HG03342 (cell line): ENCODE data around the gene NUB1.
A peak's percentile ranks its signal among the peaks of the same experiment; 100 is the strongest.

ENCODE experiments used
- ATAC-seq: cut with Tn5 transposase; IDR thresholded peaks from one replicate; pipeline ENCODE4 v1.9.1; 2021; ENCODE audit warnings: mild to moderate bottlenecking, moderate library complexity; ENCODE audit not compliant: unreplicated experiment

The NUB1 gene

GRCh38 chr7:151402029-151402835 lies 60.6 kb downstream of the NUB1 start:
- no peak for ATAC-seq

DNA sequence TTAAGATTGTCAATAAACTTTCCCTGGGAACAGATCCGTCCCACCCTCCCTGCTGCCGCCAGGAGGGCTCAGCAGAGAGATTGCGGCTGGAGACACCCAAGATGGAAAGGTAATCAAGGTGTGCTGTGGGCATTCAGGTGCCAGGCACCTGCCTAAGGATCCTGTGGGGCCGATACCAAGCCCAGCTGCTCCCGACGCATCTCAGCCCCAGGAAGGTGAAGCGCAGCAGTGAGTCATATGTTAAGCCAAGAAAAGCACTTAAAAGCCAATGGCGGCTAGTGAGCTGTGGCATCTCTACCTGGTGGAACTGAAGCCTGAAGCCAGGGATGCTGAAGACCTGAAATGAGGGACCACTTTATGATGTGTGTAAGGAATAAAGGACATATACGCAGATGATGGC lies 62.2 kb downstream of the NUB1 start:
- no peak for ATAC-seq

- ATAC-seq, result no peak
These were observed 62.8 kb downstream of the NUB1 start for GRCh38 chr7:151404216-151405011.

DNA sequence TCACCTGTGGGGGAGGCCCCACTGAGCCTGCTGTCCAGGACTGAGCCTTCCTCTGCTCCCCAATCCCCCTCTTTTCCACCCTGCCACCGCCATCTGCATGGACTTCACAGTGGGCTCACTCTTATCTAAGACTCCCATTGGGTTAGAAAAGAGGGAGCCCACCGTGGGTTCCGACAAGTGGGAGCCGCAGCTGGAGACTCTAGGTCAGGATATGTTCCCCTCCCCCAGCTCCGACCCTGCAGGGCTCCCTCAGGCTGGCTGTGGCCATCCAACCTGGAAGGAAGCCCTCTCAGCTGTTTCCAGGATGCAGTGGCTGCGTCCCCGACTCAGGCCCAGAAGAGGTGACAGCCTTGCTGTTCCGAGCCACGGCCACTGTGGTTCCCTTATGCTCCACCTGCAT lies 63.4 kb downstream of the NUB1 start:
- no peak for ATAC-seq

- no peak for ATAC-seq
These were observed 64.0 kb downstream of the NUB1 start for GRCh38 chr7:151405588-151405987.

GRCh38 chr7:151406051-151406875 lies 64.7 kb downstream of the NUB1 start:
- ATAC-seq, result no peak

- ATAC-seq, result no peak
These were observed 65.4 kb downstream of the NUB1 start for GRCh38 chr7:151406886-151407583.

DNA sequence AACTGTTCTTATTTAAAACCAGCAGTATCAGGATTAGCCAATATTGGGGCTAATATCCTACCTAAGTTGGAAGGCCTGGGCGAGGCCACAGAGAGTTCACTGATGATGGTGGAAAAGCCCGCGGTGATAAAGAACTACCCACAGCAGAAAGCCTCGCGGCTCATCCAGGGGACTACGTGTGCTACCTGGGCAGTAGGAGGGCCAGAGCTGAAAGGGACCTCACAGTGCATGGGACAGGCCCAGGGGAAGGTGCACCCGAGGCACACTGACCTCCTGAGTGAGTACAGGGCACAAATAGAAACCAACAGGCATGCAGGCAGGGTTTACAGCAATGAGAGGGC lies 66.9 kb downstream of the NUB1 start:
- ATAC-seq, result no peak

- peak; percentile 77 for ATAC-seq
These were observed 67.4 kb downstream of the NUB1 start for GRCh38 chr7:151408839-151409666.

- no peak for ATAC-seq
These were observed 68.2 kb downstream of the NUB1 start, which contains the start of gene WDR86 for GRCh38 chr7:151409667-151410404. Gene WDR86 (minus strand): TSS chr7:151410038. CDS start chr7:151409589, 449 bp downstream.

DNA sequence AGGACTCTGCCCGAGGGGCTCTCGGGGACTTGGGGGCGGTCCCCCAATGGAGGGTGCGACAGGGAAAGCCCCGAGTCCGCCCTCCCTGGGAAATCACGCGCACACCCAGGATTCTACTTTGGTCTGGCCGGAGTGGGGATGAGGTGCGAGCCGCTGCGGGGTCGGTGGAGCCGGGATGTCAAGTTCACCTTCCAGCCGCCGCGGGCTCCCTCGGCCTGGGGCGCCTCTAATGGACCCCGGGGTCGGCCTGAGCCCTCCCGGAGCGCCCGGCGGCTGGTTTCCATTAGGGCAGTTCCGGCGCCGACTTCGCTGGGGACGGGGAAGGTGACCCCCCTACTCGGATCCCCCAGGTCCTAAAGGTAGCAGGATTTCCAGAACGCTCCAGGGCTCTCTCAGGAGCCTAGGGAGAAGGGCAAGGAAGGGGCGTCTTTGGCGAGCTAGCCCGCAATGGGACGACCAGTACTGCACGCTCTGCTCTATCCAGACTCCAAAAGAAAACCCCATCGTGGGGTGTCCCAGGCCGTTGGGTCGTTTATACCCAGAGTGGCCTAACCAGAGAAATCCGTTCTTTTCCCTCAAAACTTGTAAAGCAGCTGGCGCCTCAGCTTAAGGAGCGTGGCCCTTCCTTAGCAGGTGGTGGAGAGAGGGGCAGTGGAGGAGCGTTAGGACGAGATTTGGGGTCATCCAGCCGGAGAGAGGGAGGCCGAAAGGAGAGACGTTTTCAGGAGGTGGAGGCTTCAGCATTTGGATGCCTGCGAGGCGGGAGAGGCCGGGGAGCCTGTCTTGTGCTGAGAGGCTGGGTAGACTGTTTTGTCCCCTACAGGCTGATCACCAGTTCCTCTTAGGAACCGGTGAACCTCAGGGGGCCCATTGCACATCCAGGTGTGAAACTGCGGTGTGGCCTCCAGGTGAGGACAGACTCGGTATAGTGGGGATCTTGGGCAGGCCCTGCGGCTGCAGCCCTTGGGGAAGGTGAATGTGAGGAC lies 69.1 kb downstream of the NUB1 start:
- ATAC-seq, result no peak

DNA sequence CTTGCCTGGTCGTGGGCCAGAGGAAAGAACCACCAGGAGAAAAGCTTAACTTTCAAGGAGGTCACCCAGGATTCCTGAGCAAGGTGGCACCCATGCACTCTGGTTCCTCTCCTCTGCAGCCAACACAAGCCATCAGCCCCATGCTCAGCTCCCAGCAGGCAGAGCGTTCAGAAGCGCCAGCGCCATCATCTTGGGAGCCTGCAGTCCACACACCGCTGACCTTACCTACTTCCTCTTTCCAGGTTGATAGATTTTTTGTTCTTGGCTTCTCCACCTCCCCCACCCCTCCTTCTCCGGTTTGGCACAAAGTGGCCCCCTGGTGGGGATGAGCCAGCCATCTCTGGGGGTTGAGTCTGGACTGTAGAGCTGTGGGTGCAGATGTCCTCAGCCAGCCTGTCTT lies 69.9 kb downstream of the NUB1 start:
- no peak for ATAC-seq

DNA sequence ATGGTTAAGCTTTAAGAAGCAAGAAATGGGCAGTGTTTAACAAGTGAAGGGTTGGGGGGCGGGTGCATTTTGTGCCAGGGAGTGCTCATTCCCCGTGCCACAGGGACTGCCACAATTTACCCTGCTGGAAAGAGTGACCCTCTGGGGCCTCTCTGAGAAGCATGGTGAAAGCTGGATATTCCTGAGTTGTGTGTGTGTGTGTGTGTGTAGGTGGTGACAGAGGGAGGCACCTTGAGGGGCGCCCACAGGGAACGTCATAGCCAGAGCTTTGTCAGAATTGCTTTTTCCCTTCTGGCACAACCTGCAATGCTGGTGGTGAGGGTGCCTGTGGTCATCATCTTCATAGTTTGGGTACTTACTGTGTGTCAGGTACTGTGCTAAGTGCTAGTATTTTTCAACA lies 70.7 kb downstream of the NUB1 start:
- no peak for ATAC-seq

- ATAC-seq, result no peak
These were observed 71.6 kb downstream of the NUB1 start for GRCh38 chr7:151413241-151413640.

- ATAC-seq, result no peak
These were observed 73.9 kb downstream of the NUB1 start for GRCh38 chr7:151415375-151416105.

DNA sequence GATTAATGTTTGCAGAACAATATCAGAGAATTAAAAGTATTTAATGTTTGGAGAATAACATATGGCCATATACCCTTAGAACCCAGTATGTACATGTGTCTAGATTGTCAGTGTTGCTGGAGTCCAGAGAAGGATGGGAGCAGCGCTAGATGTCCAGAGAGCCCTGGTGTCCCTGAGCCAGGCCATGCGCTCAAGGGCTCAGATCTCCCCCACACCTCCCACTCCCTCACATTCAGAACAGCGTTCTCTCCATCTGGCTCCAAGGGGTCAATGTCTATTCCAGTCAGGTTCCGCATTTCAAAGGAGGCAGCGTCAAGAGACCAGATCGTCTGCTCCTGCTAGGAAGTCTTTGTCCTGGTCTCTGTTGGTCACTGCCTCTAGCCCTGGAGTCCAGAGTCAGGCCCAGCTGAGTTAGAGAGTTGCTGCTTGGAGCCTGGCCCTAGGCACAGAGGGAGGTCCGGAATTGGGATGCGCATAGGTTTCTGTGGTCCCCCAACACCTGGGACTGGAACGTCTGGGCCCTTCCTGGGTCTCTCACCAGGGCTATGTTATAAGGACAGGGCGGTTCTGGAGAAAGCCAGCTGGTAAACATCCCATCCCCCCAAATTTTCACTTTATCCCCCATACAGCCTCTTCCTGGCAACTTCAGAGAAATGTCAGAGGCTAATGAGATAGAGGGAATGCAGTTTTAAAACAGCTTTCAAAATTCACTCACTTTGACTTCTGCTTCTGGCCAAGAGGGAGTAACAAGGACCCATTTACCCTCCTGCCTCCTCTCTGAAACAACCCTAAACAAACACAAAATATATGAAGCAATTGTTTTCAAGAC lies 74.7 kb downstream of the NUB1 start:
- no peak for ATAC-seq

- no peak for ATAC-seq
These were observed 75.3 kb downstream of the NUB1 start for GRCh38 chr7:151416941-151417315.
